ENCODE results near the gene ATP5PO.
A peak's percentile ranks its signal among the peaks of the same experiment; 100 is the strongest.

ATP5PO gene

GRCh38 chr21:33881689-33882440 is 33.7 kb downstream of the ATP5PO start:
- peak; percentile 75 for DNase-seq (ENCODE audit: low read depth)
- no peak for TF ChIP-seq CTCF (conservative IDR thresholded peaks at IDR 0.05; ENCODE audit: low read depth, low read length)
- H3K4me3 ChIP-seq (ENCODE audit: low read depth, low read length): no peak overlapping the region

GRCh38 chr21:33880626-33881025 is 35.0 kb downstream of the ATP5PO start:
- DNase-seq (ENCODE audit: low read depth): no peak
- no peak overlapping the region for H3K4me3 ChIP-seq (ENCODE audit: low read depth, low read length)
- no peak for TF ChIP-seq CTCF (conservative IDR thresholded peaks at IDR 0.05; ENCODE audit: low read depth, low read length)

GRCh38 chr21:33878824-33879223 is 36.8 kb downstream of the ATP5PO start:
- no peak overlapping the region for H3K4me3 ChIP-seq (ENCODE audit: low read depth, low read length)
- TF ChIP-seq CTCF (conservative IDR thresholded peaks at IDR 0.05; ENCODE audit: low read depth, low read length): no peak
- DNase-seq (ENCODE audit: low read depth): no peak

- no peak overlapping the region for H3K4me3 ChIP-seq (ENCODE audit: low read depth, low read length)
- no peak for TF ChIP-seq CTCF (conservative IDR thresholded peaks at IDR 0.05; ENCODE audit: low read depth, low read length)
- no peak for DNase-seq (ENCODE audit: low read depth)
These were observed 40.4 kb downstream of the ATP5PO start for GRCh38 chr21:33875026-33875695.

GRCh38 chr21:33874161-33874560 is 41.4 kb downstream of the ATP5PO start:
- no peak overlapping the region for H3K4me3 ChIP-seq (ENCODE audit: low read depth, low read length)
- DNase-seq (ENCODE audit: low read depth): no peak
- TF ChIP-seq CTCF (conservative IDR thresholded peaks at IDR 0.05; ENCODE audit: low read depth, low read length): no peak

- DNase-seq (ENCODE audit: low read depth): no peak
- no peak for TF ChIP-seq CTCF (conservative IDR thresholded peaks at IDR 0.05; ENCODE audit: low read depth, low read length)
- no peak overlapping the region for H3K4me3 ChIP-seq (ENCODE audit: low read depth, low read length)
These were observed 42.6 kb downstream of the ATP5PO start for GRCh38 chr21:33872881-33873515.

All from choroid plexus epithelial cell (primary cell).